ENCODE measurements around the gene SPTB. TPM values are rescaled to one million over a fixed set of nuclear protein-coding genes. Genes with fewer than 3 reads are reported as not detected.
A peak's percentile ranks its signal among the peaks of the same experiment; 100 is the strongest.
"Not testable (repeated sequence)": the region's sequence is repeated elsewhere in the genome, so short reads cannot be mapped to it uniquely, and the experiment has no call there.

SPTB gene
- total RNA-seq, 1 experiment from 2014 or later = 0.10 TPM

DNA sequence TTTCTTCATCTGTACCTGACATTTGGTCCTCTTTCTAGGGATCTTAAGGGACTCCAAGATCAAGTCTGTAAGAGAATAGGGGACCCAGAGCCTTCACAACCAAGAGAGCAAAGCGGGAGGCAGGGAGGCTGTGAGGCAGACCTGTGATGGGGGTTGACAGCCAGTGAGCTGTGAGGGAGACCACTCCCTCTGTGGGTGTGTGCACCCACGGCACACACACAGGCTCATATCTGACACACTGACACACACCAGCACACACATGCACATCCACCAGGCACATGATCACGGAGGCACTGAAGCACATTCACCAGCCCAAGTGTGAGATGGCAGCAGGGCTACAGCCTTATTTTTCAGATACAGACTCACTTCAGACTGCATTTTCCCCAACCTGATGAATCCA, 55.2 kb downstream of the SPTB start:
- DNase-seq (ENCODE audit: extremely low read depth, low read depth) = no peak

DNA sequence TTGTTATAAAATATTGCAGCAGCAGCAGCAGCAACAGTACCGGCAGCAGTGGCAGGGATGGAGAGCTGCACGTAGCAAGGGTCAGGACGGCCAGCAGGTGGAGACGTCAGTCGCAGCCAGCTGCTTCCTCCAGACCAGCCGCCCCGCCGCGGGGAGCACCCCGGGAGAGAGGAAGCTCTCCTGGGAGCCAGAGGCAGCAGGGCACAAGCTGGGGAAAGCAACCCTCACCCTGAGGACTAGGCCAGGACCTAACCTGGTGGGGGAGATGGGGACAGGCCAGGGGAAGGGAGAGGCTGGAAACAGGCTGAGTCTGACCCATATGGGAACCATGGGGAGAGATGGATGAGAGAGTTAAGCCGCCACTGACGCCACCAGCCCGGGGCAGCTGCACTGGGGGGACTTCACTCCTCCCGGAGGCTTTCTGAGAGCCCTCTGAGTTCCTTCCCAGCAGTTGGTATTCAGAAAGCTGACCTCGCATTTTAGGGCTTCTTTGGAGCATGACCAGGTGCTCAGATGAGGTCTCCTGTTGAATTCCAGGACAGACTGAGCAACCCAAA, 56.3 kb downstream of the SPTB start:
- peak; percentile 64 for DNase-seq (ENCODE audit: extremely low read depth, low read depth)

DNA sequence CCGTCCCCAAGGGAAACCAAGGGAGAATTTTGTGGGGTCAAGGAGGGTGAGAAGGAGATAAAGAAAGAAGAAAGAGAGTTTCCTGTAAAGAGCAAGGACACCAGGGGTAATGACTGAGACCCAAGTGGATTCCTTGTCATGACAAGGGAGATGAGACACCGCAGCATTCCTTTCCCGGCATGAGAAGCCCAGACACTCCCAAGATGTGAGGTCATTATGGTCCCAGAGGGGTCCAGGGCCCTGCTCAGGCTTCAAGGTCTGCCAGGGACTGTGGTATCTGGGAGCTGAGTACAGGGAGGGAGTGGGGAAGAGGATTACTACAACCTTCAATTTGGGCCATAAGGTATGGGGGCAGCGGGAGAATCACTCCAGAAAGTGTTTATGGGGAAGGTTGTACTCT, 58.1 kb downstream of the SPTB start:
- no peak for DNase-seq (ENCODE audit: extremely low read depth, low read depth)

DNA sequence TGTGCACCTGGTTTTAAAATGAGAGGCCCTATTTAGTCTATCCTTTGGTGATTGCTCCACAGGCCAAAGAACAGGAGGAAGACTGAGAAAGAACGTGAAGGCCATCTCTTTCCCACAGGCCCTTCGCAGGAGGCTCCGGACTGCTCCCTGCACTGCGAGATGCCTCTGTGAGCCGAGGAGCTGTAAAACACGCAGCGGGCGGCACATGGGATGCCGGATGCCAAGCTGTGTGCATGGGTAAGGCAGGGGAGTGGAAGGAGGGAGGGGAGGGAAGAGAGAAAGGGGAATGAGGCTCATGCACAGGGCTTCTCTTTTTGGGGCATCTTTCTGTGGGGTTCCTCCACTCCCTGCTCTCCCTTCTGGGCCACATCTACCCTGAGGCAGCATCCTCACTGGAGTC, 61.6 kb downstream of the SPTB start:
- DNase-seq (ENCODE audit: extremely low read depth, low read depth) = no peak

DNA sequence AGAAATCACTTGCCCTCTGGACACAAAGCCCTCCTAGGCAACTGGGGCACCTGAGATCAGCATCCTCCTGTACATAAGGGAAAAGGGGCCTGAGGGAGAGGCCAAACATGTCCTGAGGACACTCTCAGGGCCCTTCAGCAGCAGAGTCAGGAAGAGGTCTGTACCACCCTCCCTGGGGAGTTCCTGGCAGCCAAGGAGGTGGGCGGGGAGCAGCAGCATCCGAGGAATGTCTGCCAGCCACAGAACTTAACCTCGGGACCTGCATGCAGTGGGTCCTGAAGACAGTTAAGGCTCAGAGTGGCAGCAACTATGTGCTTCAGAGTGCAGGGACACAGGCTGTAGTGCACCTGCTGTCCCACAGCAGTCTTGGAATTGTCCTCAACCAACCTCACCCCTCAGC, 62.1 kb downstream of the SPTB start:
- no peak for DNase-seq (ENCODE audit: extremely low read depth, low read depth)

DNA sequence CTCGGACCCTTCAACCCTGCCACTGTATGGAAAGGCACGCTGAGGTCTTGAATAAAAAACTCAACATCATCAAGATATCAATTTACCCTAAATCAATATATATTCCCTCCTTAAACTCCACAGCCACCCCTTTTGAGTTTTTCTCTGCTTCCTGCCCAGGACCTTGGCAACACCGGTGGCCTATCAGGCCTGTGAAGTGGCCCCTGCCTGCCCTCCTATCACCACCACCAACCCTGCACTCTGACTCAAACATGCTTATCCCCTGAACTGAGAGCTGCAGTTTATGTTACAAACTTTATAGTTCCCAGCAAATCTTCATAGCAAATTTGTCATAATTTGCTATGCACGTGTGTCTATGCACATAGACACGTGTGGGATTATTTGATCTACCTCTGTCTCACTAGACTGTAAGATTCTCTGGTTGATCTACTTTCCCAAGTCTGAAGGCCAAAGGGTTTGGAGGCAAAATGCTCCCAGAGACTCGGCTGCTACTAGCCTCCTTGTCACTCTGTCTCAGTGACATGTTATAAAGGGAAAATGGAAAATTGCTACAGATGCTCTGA, 63.4 kb downstream of the SPTB start:
- no peak for DNase-seq (ENCODE audit: extremely low read depth, low read depth)

DNA sequence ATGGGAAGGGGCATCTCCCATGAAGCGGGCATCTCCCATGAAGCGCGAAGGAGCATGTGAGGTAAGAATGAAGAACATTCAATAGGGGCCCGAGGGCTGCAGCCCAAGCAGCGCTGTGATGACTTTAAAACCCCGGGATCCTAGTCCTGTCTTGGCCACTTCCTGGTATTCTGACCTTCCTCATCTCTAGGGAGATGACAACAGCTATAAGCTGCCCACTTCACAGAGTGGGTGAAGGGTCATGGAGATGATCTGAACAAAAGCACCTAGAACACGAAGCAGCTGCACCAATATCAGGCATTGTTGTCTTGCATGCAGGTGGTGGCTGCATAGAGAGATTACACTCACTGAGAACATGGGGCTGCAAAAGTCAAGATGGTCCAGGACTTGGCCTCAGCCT, 64.5 kb downstream of the SPTB start:
- DNase-seq (ENCODE audit: extremely low read depth, low read depth) = no peak

DNA sequence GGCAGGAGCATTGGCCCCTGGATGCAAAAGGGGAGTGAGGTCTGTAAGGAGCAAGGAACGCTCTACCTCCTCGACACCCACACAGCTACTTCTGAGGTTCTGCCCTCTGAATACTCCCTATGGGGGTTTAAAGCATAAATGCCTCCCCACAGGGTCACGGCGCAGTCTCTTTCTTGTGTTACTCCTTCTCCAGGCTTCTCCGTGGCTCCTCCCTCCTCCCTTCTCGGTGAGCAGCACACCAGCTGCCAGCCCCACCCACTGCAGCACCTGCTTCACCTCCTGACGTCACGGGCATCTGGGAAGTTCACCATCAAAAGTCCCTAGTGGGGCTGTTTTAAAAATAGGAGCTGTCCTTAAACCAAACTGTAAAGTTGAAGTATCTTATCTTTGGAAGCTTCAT, 67.3 kb downstream of the SPTB start:
- DNase-seq (ENCODE audit: extremely low read depth, low read depth) = no peak

DNA sequence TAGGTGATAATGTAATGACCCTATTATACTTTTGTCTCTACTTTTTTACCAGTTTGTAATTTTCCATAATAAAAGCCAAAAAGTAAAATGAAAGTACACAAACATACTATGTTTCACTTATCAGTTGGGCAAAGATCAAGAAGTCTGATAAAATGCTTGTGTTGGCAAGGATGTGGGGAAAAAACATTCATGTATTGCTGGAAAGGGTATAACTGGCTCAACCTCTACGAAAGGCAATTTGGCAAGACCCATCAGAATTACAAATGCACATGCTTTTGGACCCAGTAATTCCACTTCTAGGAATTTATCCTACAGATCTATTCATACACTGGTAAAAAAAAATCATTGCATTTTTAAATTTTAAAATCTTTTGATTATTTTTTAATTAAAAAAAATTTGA, 68.0 kb downstream of the SPTB start:
- no peak for DNase-seq (ENCODE audit: extremely low read depth, low read depth)

DNA sequence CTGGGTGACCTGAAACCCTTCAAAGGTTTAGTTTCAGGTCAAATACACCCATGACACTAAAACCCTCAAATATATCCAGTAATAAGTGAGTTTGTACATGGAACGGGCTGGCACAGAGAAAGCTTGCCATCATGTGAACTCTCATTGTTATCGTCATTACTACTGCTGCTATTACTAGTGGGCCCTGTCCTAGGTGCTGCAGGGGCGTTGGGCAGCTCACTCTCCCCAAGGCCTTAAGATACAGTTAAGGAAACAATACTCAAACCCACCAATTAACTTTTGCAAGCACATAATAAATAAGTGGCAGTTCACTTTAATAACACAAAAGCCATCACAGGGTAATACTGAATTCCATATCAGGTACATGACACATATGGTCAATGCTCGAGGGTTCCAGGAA, 71.3 kb downstream of the SPTB start:
- no peak for DNase-seq (ENCODE audit: extremely low read depth, low read depth)

DNA sequence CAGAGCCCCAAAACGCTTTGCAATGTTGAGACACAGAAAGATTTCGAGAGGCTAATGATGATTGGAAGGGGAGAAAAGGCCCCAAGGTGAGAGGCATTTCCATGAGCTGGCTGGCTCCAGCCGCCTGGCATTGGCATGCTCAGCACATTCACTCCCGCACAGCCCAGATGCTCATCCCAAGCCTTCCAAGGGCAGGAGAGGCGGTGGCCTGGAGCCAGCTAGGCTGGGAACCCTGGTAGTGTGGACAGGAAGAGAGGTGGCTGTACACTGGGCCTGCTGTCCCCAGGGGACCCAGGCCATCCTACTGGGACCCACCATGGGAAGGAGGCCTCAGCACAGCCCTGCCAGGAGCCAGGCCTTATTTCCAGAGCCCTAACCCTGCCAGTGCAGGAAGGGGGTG, 72.2 kb downstream of the SPTB start:
- no peak for DNase-seq (ENCODE audit: extremely low read depth, low read depth)

DNA sequence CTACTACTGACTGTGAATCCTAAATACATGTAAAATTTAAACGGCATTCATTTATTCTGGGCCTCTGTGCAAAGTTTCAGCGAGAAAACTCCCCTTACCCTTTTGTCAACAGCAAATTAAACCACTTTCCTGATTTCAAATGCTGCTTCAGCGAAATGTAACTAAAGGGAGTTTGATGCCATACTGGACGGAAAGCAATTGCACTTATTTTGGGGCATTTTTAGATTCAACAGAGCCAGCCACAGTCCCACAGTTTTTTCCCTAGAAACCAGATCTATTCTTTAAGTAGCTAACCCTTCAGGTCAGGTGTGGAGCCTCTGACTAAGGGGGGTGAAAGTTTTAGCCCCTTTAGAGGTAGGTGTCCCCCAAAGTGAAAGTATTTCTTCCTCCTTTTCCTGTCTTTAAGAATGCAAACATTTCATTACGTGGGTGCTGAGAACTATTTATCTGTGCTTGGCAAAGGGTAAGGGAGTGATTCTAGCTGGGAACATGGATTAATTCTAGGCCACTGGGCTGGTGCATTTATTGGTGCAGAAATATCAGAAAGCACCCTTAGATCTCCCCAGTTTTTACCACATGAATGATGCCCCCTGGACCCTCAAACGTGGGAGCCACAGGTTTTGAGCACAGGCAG, 72.7 kb downstream of the SPTB start:
- DNase-seq (ENCODE audit: extremely low read depth, low read depth) = no peak

DNA sequence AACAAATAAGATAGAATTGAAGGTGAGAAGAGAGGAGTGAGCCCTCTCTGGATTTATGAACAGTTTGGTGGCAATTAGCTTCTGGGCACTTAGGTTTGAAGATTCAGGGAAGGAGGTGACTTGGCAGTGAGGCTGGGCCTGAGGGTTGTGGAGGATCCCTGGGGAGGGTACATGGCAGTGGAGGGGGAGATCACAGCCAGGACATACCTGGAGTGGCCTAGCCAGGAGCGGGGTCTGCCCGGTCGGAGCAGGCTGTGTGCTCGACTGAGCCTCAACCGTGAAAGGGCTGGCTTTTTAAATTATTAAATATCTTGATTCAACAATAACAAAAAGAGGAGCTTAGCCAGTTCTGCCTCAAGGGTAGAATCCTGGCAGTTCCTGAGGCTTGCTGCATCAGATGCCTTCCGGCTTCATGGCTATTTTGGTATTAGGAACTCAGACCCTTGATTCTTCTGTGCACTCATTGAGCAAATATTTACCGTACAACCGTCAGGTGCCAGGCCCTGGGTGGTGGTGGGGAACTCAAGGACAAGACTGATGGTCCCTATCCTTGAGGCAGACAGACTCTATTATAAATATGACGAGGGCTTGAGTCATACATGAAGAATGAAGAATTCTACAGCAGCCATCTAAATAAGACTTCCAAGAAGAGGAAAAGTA, 73.4 kb downstream of the SPTB start:
- DNase-seq (ENCODE audit: extremely low read depth, low read depth) = peak; percentile 27

DNA sequence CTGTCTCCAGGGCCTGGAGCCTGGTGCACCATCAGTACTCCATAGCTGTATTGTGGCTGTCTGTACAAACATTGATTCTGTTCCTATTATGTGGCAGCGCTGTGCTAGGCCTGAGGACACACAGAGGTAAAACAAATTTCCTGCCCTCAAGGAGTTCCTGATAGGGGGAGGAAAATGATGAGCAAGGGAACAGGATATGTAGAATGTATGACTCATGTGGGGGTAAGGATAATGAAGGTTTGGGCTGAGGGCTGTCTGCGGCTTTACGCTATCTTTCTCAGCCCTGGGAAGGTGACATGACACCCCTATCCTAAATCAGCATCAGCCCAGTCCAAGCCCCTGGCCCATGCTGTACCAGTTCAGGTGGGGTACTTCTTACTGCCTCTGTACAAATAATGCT, 74.1 kb downstream of the SPTB start:
- DNase-seq (ENCODE audit: extremely low read depth, low read depth) = not testable (repeated sequence)

DNA sequence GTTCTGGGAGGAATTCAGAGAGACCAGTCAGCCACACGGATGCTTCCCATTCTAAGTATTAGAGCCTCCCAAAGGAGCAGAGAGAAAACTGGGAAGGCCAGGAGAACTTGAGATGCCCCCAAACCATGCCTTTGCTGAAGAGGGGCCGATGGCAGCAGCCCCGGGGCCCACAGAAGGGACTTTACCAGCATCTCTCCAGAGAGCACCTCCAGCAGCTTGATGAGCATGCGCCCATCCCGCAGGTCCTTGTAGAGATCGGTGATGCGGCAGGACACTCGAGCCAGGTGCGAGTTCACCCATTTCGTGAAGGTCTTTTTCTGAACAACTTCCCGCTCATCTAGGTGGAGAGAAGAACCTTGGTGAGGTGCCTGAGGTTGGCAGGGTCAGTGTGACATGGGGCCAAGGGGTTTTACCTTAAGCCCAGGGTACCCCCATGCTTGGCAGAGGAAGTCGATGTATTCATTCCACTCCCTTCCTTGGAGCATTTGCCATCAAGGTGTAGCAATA, 74.9 kb downstream of the SPTB start:
- DNase-seq (ENCODE audit: extremely low read depth, low read depth) = no peak

DNA sequence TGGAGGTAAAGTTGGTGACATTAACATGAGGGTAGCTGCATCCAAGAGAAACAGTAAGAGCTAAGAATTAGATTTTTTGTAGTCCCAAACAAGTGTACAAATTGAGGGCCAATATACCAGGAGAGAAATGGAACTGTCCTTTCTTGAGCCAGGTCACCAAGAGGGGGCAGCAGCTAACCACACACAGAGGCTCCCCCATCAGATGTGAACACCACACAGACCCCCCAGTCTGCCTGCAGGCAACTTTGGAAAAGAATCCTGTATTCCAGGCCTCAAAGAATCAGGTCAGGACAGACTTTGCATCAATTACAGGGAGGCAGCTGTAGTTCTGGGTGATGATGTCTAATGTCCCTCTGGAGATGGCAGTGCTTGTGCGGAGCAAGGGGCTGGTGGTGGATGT, 77.9 kb downstream of the SPTB start:
- DNase-seq (ENCODE audit: extremely low read depth, low read depth) = peak; percentile 11

DNA sequence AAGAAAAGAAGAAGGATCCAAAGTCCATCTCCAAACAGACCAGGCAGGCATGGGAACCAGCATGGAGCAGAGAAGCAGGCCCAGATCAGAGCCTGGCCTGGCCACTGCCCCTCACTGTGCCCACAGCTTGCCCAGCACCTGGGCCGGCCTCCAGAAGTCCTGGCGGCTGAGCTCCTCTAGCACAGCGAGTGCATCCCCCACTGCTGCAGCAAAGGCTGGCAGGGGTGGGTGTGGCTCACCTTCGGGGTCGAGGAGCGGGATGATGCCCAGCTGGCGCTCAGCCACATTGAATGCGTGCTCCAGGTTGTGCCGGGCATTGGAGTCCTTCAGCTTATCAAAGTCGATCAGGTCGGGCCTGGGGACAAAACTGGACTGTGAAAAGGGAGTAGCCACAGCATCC, 78.7 kb downstream of the SPTB start:
- DNase-seq (ENCODE audit: extremely low read depth, low read depth) = no peak

DNA sequence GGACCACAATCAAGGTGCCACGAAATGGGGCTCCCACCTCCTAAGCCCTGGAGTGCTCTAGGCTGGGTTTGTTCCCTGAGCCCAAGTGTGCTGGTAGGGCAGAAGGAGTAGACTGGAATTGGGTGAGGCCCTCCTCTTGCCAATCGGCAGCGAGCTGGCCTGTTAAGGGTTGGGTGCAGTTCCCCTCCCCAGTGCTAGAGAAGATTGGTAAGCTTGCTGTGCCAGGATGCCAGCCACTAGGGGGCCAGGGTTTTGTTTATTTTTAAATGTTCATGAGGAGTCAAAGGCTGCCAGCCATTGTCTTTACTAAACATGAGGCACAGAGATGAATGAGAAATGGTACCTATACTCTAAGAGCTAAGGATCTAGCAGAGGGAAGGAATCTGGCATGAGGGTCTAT, 79.7 kb downstream of the SPTB start:
- peak; percentile 33 for DNase-seq (ENCODE audit: extremely low read depth, low read depth)

DNA sequence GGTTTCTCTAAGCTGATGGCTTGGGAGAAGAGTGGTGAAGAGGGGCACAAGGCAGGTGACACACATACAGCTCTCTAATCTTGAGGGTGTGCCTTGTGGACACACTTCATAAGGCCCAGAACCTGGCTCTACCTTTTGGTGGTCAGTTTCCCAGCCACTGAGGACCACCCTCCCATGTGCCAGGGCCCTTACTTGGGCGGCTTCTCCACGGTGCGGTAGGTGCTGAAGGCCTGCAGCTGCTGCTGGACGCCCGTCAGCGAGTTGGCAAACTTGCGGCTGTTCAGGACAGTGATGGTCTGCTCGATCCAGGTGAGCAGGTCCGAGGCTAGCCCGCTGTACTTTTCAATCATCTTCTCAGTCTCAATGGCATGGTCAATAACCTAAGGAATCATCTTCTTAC, 80.2 kb downstream of the SPTB start:
- no peak for DNase-seq (ENCODE audit: extremely low read depth, low read depth)

DNA sequence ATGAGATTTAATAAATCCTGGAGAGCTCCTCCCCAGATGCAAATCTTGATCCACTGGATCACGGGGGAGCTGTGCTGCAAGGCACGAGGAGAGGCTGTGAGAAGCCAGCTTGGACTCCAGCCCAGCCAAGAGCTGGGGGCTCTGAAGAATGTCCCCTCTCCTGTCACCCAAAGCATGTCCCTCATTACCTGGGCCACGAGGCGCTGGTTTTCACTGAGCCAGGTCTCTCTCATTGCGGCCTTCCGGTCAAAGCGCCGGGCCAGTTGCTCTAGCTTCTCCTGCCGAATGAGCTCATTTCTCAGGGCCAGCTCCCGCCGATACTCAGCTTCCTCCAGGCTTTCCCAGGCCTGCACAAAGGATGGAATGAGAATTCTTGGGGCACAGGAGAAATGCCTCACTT, 83.3 kb downstream of the SPTB start:
- DNase-seq (ENCODE audit: extremely low read depth, low read depth) = no peak

DNA sequence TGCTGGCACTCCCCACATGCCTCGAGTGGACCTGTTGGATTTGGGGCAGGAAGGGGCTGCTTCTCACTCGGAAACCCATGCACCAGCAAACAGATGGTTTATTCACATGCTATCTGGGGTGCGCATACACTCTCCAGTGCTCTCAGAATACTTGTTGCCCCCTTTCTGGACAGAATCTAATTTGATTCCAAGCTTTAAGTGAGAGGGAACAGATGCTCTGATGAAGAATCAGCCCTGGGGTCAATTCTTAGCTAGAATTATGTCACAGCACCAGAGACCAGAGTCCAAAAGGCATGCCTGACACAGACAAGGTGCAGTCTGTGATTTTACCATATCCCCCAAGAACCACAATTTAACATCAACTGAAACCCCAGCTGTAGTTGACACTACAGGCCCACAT, 83.8 kb downstream of the SPTB start:
- DNase-seq (ENCODE audit: extremely low read depth, low read depth) = no peak

DNA sequence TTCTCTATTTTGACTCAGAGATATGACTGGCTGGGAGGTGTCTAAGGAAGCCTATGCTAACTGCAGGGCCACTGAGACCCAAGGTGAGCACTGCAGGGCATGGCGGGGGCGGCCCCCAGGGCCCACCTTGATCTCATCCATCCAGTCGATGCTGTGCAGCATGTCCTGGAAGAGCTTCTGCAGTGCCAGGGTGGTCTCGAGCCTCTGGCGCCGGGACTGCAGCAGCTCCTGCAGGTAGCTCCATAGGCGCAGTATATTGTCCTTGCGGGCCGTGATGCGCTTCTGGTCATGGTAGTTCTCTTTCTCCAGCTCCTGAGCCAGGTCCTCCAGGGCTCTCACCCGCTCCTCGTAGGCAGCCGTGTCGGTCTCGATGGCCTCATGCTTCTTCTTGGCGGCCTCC, 84.5 kb downstream of the SPTB start:
- no peak for DNase-seq (ENCODE audit: extremely low read depth, low read depth)
